DOHH2 (cell line): ENCODE data around the gene DNMT1.
A peak's percentile ranks its signal among the peaks of the same experiment; 100 is the strongest.

Source experiments
- H3F3A ChIP-seq: fragments of 200-600 bp; sonication (generic), shearing (Covaris generic); 2 replicates; pipeline ENCODE4 v1.6.0; 2016; ENCODE audit warnings: antibody characterized with exemption, mild to moderate bottlenecking; ENCODE audit not compliant: control insufficient read depth, insufficient read depth
- H3K27ac ChIP-seq: fragments of 200-600 bp; sonication (generic); 2 replicates; pipeline ENCODE4 v1.5.1; 2014; ENCODE audit warnings: low read depth, mild to moderate bottlenecking, low read length, moderate library complexity
- H3K27me3 ChIP-seq: fragments of 200-600 bp; sonication (generic); 2 replicates; pipeline ENCODE4 v1.6.1; 2014; ENCODE audit warnings: mild to moderate bottlenecking, low read length, mixed read lengths; ENCODE audit not compliant: control insufficient read depth
- H3K36me3 ChIP-seq: fragments of 200-600 bp; sonication (generic); 2 replicates; pipeline ENCODE4 v1.6.1; 2014; ENCODE audit warnings: mild to moderate bottlenecking, low read length, moderate library complexity, mixed read lengths; ENCODE audit not compliant: control insufficient read depth
- H3K4me1 ChIP-seq: fragments of 200-600 bp; sonication (generic); 2 replicates; pipeline ENCODE4 v1.6.1; 2014; ENCODE audit warnings: mild to moderate bottlenecking, low read length, mixed read lengths; ENCODE audit not compliant: control insufficient read depth
- H3K4me2 ChIP-seq: fragments of 200-600 bp; sonication (generic); 2 replicates; pipeline ENCODE4 v1.6.0; 2014; ENCODE audit warnings: mild to moderate bottlenecking, low read length, moderate library complexity
- H3K4me3 ChIP-seq: fragments of 200-600 bp; sonication (generic); 2 replicates; pipeline ENCODE4 v1.5.1; 2014; ENCODE audit warnings: mild to moderate bottlenecking, low read length, mixed read lengths
- H3K79me2 ChIP-seq: fragments of 200-600 bp; sonication (generic); 2 replicates; pipeline ENCODE4 v1.6.1; 2014; ENCODE audit warnings: mild to moderate bottlenecking, low read length, mixed read lengths; ENCODE audit not compliant: control insufficient read depth
- H3K9me2 ChIP-seq: fragments of 200-600 bp; sonication (generic); replicated peaks from 2 replicates; pipeline ENCODE4 v1.6.1; 2014; ENCODE audit warnings: mild to moderate bottlenecking, low read length, mixed read lengths; ENCODE audit not compliant: control insufficient read depth
- H3K9me3 ChIP-seq: fragments of 200-600 bp; sonication (generic); 2 replicates; pipeline ENCODE4 v1.6.1; 2014; ENCODE audit warnings: antibody characterized with exemption, low read length, mixed read lengths; ENCODE audit not compliant: control insufficient read depth, insufficient read depth
- H4K20me1 ChIP-seq: fragments of 200-600 bp; sonication (generic); 2 replicates; pipeline ENCODE4 v1.6.0; 2014; ENCODE audit warnings: low read depth, mild to moderate bottlenecking, antibody characterized with exemption, low read length, moderate library complexity; ENCODE audit not compliant: control insufficient read depth, insufficient read depth
- EZH2phosphoT487 ChIP-seq: fragments of 200-600 bp; sonication (generic); IDR thresholded peaks from 2 replicates; pipeline ENCODE4 v1.6.1; 2017; ENCODE audit warnings: borderline replicate concordance, mild to moderate bottlenecking, antibody characterized with exemption, low read length, moderate library complexity, mixed read lengths
- TF ChIP-seq, protein P1 (sequence below): fragments of 200-600 bp; sonication (generic); IDR thresholded peaks from one replicate; pipeline ENCODE4 v1.5.1; 2014; ENCODE audit warnings: antibody characterized with exemption, mild to moderate bottlenecking, low read depth, low read length; ENCODE audit not compliant: poor library complexity, severe bottlenecking

The DNMT1 gene

DNA sequence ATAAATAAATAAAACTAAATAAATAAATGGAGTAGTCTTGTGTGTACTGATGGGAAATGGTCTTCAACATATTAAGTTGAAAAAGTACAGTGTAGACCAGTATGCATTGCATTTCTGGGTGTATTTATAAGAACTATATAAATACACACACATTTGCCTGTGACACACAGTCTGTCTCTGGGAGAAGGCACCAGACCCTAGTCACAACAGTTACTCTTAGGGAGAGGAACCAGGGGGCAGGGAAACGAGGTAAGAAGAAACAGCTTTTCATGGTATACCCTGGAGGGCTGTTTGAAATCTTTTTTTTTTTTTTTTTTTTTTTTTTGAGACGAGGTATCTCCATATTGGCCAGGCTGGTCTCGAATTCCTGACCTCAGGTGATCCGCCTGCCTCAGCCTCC lies 39.2 kb upstream of the DNMT1 start:
- no peaks in the 10 kb centered on the region for H3K9me2 ChIP-seq
- peak overlapping the region; percentile 85 for H3K4me2 ChIP-seq
- no peaks in the 10 kb centered on the region for H3K9me3 ChIP-seq
- peaks cover 39% of the 10 kb centered on the region for H3K36me3 ChIP-seq
- H3F3A ChIP-seq = peaks cover 65% of the 10 kb centered on the region
- peaks cover 57% of the 10 kb centered on the region for H3K79me2 ChIP-seq
- peak overlapping the region; percentile 55 for H3K4me3 ChIP-seq
- H3K27ac ChIP-seq = peak overlapping the region; percentile 100
- no peaks in the 10 kb centered on the region for H4K20me1 ChIP-seq
- H3K27me3 ChIP-seq = no peaks in the 10 kb centered on the region
- TF ChIP-seq EZH2phosphoT487 = no peak
- TF ChIP-seq, protein P1, sequence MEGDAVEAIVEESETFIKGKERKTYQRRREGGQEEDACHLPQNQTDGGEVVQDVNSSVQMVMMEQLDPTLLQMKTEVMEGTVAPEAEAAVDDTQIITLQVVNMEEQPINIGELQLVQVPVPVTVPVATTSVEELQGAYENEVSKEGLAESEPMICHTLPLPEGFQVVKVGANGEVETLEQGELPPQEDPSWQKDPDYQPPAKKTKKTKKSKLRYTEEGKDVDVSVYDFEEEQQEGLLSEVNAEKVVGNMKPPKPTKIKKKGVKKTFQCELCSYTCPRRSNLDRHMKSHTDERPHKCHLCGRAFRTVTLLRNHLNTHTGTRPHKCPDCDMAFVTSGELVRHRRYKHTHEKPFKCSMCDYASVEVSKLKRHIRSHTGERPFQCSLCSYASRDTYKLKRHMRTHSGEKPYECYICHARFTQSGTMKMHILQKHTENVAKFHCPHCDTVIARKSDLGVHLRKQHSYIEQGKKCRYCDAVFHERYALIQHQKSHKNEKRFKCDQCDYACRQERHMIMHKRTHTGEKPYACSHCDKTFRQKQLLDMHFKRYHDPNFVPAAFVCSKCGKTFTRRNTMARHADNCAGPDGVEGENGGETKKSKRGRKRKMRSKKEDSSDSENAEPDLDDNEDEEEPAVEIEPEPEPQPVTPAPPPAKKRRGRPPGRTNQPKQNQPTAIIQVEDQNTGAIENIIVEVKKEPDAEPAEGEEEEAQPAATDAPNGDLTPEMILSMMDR = no peak
- peaks cover 77% of the 10 kb centered on the region for H3K4me1 ChIP-seq

DNA sequence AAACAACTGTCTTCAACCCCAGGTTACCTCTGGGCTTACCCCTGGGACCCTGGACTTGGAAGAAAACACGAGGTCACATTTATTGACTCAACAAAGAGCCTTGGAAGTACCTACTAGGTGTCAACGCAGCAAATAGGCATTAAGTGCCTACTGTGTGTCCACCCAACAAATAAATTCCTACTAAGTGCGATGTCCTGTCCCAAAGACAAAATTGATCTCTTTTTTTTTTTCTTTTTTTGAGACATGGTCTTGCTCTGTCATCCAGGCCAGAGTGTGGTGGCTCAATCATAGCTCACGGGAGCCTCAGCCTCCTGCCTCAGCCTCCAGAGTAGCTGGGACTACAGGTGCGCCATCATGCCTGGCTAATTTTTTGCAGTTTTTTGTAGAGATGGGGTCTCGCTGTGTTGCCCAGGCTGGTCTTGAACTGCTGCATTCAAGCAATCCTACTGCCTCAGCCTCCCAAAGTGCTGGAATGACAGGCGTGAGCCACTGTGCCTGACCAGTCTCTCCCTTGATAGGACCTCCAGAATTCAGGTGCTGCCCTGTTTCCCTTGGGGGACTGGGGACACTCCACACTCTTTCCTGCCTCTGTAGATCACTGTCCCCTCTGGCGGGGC lies 37.0 kb upstream of the DNMT1 start:
- H3K4me2 ChIP-seq = peak overlapping the region; percentile 85
- no peak for TF ChIP-seq EZH2phosphoT487
- TF ChIP-seq, protein P1 = no peak
- no peaks in the 10 kb centered on the region for H3K27me3 ChIP-seq
- peak overlapping the region; percentile 86 for H3K4me3 ChIP-seq
- H4K20me1 ChIP-seq = peaks cover 10% of the 10 kb centered on the region
- H3K4me1 ChIP-seq = peaks cover 77% of the 10 kb centered on the region
- H3K79me2 ChIP-seq = peaks cover 72% of the 10 kb centered on the region
- peaks cover 46% of the 10 kb centered on the region for H3K36me3 ChIP-seq
- H3K9me3 ChIP-seq = no peaks in the 10 kb centered on the region
- H3F3A ChIP-seq = peaks cover 60% of the 10 kb centered on the region
- peak overlapping the region; percentile 100 for H3K27ac ChIP-seq
- H3K9me2 ChIP-seq = no peaks in the 10 kb centered on the region

DNA sequence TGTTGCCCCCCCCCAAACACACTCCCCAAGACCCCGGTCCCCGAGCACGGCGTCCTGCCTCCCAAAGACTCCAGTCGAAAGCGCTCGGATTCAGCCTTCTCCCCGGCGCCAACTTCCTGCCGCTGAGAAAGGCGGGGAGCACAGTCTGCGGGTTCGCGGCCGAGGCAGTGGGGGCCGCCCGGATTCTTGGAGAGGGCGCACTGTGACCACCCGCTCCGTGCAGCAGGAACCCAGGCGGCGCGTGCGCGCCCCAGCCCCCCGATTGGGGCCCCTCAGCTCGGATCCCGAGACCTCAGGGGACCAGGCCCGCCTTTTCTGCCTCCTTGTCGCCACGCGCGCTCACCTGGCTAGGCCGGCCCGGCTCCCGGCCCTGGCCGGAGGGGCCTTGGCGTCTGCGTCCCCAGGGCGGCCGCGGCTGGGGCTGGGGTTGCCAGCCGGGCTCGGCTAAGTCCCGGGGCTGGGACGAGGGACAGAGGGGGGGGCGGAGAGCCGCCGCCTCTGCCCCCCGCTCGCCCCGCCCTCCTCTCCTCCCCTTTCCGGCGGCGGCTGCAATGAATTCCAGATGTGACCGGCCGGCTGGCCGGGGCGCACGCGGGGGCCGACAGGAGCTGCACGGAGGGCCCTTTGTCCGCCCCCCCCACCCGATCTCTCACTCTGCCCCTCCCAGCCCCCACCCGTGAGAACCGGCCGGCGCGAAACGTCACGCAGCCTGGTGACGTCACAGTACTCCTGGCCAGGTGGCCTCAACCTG lies 36.3 kb upstream of the DNMT1 start, which contains the start of gene S1PR2:
S1PR2 (minus strand) TSS at position 471 of the 751 bp plus-strand sequence. CDS start 6,426 bp downstream, outside the sequence.
- Histone ChIP-seq H3K4me3 (peak within 1 kb of the TSS; percentile 86), H3K79me2 (peaks cover 78% of the 10 kb centered on the region), H4K20me1 (peaks cover 14% of the 10 kb centered on the region), H3K4me2 (peak within 1 kb of the TSS; percentile 85), H3K4me1 (peaks cover 78% of the 10 kb centered on the region), H3K36me3 (peaks cover 53% of the 10 kb centered on the region), H3F3A (peaks cover 61% of the 10 kb centered on the region), H3K27ac (peak within 1 kb of the TSS; percentile 100), H3K27me3 (no peaks in the 10 kb centered on the region), H3K9me2 (no peaks in the 10 kb centered on the region), H3K9me3 (no peaks in the 10 kb centered on the region)
- TF ChIP-seq, protein P1 = no peak
- no peak for TF ChIP-seq EZH2phosphoT487
